HG03103 (cell line): ENCODE measurements around the gene HABP2.

ENCODE experiments used
- ATAC-seq: cut with Tn5 transposase; IDR thresholded peaks from one replicate; pipeline ENCODE4 v1.9.1; 2021; ENCODE audit warnings: low read depth; ENCODE audit not compliant: unreplicated experiment

The HABP2 gene

DNA sequence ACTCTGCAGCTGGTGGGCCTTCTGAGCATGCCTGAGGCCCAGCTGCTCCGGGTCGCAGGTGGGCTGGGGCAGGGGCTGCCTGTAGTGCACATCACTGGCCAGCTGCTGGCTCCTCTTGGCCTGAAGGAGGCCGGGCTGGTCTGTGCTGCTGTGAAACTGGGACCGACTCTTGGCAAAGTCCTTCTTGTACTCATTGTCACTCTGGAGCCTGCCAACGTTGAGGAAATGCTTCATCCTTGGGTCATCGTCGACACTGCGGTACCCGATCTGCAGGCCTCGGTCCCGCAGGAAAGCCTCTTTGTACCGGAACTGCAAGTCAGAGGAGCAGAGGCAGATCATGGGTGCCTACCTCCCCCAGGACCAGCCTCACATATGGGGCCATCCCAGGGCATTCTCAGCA, 37.7 kb downstream of the HABP2 start:
- ATAC-seq = no peak

DNA sequence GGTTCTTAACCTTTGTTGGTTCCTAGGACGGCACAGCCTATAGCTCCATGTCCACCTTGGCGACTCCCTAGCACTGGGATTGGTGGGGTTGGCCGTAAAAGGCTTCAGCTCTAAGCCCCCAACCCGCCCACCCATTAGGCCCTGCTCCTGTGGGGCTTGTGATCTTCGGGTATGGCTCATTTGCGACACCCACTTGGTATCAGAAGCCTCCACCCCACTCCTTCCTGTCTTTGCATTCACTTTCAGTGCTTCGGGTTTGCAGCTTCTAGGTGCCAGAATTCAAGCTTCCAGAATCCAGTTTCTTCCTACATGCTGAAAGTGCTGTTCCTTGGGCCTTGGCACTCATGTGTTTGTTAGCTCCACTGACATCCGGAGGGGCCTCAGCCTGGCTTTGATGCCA, 39.5 kb downstream of the HABP2 start:
- ATAC-seq = no peak

DNA sequence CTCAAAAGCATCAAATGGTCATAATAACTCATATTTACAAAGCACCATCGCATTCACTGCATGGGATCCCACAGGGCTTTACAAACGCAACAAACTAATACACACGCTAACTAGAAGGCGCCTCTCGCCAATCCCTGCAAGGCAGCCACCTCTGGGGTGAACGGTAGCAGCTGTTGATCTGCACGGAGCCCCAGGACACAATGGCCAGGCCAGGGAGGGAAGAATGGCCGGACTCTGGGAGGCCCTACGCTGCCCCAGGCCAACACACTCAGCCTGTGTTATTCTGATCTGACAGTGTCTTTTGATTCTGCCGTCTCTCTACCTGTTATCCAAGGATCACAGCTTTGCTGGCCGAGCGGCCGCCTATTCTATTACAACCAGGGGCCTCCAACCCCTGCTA, 41.8 kb downstream of the HABP2 start:
- ATAC-seq = no peak

DNA sequence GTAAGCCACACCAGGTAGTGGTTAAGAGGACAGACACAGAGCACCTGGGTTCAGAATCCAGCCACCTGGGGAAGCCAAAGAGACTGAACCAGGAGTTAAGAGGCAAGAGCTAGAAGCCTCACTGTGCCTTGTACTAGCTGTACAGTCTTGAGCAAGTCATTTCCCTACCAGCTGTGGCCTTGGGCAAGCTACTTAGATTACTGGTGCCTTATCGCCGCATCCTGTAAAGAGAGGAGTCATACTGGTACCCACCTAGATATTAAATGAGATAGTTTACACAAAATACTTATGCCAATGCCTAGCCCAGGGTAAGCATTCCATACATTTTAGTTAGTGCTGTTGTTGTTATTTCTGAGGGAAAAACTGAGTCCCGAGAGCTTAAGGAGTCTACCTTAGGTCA, 47.7 kb downstream of the HABP2 start:
- ATAC-seq = no peak

DNA sequence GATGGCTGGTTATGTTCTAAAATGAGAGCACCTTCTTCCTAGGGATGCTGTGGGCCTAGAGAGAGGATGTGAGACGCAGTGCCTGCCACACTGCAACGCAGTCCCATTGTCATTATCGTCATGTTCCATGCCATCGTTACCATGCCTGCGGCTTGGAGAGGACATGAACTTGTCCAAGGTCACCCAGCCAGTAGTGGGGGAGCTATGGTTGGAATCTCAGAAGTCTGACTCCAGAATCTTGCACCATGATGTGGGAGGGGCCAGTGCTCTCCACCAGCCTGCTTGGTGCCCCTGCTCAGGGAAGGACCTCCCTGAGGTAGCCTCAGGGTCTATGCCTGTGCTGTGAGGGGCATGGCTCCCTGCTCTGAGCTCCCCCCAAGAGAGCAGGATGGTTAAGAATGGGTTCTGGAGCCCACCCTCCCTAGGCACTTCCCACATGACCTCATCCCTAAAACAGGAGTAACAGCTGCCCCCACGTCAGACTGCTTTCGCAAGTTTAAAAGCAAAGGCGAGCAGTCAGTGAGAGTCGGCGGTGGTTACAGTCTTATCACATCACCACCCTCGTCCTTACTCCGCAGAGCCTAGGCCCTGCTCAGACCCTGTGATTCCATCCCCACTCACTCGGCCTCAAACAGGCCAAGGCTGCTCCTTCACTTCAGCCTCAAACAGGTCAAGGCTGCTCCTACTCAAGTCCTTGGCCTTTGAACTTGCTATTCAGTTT, 50.4 kb downstream of the HABP2 start:
- no peak for ATAC-seq

DNA sequence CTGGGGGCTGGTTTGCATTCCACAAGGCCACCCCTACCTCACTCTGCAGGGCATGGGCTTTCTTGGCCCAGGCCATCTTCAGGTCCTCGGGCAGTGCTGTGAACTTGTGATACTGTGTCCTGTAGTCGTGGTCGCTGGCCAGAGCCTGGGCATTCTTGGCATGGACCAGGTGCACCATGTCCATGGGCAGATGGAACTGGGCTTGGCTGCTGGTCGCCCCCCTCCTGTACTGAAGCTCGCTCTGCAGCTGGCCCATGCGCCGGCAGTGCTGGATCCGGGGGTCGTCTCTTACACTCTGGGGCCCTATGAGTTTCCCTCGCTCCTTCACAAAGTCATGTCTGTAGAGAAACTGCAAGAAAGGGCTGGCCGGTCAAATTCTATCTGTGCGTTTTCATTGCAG, 51.7 kb downstream of the HABP2 start:
- ATAC-seq = no peak

DNA sequence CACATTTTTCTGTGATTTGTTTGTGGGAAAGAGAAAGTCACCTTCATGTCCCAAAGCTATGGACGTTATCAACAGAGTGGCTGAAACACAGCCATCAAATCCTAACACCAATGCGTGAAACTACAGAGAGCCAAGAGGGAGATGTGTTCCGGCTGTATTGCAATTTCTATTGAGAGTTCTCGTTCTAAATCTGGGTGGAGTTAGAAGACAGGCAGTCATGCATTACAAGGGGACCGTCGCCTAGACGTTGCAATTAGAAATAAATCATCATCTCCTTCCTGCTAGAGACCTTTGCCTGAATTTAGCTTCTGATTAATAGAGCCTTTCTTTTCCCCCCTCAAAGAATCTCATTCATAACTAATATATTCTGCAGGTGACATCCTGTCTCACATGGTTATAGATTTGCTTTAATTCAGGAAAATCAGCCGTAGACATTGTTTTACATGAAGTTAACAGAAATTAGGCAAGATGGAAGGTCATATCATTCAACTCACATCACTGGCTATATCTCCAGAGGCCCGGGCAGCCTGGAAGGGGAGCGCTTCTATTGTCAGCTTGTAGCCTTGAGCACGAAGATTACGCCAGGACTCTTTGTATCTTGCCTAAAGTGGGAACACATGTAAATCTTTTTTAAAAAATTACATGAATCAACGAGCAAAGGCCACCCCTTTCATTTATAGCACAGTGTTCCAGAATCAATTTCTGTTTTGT, 52.6 kb downstream of the HABP2 start:
- no peak for ATAC-seq

DNA sequence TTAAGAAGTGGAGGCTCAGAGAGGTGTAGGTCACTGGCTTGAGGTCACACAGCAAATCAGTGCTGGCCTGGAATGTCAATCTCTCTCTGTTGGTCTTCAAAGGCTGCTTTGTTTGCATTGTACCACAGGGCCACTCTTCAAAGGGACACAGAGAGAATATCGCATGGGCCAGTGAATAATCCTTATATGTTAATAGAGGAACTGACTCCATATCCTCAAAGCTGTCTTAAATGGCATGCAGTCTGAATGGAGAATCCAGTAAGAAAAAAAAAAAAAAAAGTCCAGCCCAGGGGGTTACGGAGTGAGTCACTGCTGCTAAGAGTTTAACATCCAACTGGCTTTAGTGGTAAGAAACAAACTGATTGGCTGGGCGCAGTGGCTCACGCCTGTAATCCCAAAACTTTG, 56.9 kb downstream of the HABP2 start:
- no peak for ATAC-seq

DNA sequence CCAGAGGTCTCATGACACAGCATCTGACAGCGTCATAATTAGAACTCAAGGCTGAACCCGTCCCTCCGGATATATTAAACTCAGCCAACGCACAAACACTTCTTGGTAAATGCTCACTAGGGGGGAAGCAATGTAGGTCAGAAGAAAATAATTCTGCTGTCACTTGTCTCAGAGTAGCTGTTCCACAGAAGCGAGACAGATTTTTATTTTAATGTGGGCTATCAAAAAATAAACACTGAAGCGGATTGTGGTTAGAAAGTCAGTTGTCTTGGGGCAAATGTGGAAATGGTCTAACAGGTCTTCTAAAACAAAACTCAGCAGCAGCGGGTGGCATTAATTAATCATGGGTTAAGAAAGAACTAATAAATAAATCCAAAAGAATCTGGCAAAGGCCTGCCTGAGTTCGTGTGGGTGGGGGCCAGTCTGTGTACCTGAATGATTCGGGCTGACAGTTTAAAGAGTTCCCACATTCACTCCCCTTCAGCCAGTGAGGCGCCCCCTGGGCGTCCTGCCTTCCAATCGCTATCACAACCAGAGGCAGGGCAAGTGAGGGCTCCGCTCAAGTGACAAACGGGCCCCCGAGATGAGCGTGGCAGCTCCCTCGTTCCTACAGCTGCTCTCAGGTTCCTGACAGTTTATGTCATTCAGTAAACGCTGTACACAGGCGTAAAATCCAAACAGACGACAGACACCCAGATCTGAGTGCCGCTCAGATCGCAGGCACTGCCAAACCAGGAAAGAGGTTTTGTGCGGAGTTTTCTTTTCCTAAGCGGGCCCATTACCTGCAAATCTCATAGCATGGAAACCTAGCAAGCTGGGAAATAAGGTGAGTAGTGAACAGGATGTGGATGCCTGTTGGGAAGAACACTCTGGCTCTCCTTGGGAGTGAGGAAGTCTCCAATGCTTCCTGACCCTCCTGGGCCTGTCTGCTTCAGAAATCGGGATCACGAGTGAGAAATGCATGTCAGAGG, 58.1 kb downstream of the HABP2 start:
- no peak for ATAC-seq

DNA sequence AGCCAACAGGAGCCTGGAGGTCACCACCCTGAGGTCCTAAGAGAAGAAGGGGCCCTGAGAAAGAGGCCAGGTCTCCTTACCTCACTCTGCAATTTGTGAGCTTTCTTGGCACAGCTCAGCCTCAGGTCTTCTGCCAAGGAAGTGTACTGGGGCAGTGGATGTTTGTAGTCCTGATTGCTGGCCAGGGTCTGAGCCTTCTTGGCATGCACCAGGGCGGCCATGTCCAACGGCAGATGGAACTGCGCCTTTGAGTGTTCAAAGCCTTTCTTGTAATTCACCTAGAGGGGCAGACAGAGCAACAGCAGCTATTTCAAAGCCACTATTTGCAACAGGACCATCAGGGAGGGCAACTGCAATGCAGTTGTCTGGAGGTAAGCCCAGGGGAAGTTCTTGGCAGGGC, 59.3 kb downstream of the HABP2 start:
- no peak for ATAC-seq

DNA sequence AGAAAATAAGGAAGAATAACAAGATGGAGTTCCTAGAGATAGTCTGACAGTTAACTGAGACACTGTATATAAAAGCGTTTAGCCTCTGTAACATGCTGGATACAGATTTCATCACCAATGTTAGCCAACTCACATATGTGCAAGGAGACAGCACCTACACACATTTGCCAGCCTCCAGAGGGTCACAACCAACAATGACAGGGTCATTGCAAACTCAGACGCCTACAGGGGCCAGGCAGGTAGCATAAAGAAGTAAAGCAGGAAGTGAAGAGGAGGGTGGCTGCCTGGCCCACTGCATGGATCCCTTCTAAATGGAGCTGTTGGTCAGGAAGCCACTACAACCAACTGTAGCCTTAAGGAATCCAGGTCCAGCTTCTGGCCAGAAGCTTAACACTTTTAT, 60.6 kb downstream of the HABP2 start:
- no peak for ATAC-seq

DNA sequence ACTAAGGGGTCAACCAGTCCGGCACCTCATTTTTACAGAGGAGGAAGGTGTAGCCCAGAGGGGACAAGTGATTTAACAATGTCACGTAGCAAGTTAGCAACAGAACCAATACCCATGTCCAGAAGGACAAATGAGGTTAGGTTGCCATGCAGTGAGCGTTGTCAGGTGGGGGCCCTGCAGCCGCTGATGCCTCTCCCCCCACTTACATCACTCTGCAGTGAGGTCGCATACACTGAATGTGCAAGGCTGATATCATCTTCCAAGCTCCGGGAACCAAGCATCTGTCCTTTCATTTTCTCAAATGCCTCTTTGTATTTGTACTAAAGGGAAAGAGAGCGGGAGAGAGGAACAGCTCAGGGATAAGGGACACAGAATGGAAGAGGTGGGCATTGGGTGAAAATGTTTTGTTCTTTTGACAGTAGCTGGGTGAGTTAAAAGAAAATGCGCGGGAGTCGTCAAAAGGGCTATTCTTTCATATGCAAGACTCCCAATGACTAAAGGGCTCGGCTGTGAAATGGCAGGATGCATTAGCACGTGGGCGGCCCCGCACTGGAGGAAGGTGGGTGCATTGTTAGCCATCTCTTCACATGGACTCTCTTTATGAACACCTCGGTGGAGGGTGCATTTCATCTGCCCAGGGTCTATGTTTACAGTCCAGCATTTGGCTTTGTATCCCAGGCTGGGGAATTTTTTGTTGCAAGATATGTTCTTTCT, 61.3 kb downstream of the HABP2 start:
- ATAC-seq = no peak

DNA sequence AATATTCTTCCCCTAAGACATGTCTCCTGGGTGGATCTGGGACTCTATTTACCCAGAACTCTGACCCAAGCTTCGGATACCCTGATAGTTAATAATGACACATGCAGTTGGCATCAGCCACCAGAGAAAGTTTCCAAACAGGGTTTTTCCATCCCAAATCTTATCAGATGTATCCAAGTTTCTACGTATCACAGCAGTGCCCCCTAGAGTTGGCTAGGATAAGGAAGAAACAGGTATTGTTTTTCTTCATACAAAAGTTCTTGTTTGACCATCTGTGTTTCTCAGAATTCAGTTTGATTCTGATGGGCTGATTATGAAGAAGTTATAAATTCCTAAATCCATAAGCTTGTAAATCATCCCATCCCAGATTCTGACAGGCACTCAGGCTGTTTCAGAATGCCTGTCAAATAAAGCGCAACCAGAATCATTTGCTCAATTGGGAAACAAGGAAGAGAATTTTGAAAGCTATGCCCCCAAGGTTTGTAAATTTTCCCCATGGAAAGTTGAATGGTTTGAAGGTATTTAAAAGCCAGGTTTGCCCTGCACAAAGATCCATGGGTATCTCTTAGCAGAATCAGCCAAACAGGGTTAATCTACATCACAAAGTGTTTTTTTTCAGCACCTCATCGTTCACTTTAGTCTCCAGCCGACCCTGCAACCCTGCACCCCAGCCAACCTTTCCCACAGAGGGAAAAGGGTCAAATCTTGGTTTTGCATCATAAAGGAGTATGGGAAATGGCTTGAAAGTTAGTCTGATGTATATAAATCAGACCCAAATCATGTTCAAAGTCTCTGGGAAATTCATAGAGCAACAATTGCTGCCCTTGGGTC, 63.6 kb downstream of the HABP2 start:
- no peak for ATAC-seq

DNA sequence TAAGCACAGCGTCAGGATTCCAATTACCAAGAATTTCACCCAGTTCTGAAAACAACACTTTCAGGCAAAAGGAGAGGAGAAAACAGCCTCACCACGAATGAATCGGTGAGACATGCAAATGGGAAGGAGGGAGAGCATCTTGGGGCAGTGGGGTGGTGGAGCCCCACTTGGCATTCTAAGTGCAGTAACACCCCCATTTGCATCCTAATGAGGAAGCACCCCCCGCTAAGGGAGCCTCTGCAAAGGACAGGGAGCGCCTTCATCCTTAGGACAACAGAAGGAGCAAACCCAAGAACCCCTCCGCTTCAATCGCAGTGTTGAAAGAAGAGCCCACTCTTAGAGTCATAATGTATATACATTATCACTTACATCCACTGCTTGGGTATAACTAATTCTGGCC, 64.2 kb downstream of the HABP2 start:
- no peak for ATAC-seq

DNA sequence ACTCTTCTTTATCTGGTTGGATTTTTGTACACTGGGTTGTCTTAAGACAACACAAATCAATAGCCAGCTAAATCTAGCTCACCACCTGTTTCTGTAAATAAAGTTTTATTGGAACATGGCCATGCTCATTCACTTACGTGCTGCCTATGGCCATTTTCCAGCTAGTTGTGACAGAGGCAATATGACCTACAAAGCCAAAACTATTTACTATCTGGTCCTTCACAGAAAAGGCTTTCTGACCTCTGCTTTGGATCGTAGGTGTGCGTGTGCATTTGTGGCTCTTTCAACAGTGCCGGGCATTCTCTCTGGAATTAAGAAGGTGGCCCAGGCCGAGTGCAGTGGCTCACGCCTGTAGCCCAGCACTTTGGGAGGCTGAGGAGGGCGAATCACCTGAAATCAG, 65.5 kb downstream of the HABP2 start:
- ATAC-seq = no peak

DNA sequence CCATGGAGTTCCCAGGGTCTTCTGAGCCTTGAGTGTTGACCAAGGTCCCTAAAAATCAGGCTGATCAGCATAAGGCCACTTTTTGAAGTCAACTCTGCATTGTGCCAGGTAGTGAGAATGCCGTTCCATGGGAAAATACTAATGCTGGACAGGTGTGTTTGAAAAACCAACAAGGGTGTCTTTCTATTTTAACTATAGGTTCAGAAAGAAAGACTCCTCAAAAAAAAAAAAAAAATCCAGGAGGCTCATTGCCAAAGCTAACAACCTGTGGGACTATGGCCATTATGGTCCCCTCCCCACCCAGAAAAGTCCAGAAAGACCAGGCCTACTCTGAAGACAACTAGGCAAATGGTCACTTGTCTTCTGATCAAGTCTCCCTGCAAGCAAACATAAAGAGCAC, 66.5 kb downstream of the HABP2 start:
- no peak for ATAC-seq

DNA sequence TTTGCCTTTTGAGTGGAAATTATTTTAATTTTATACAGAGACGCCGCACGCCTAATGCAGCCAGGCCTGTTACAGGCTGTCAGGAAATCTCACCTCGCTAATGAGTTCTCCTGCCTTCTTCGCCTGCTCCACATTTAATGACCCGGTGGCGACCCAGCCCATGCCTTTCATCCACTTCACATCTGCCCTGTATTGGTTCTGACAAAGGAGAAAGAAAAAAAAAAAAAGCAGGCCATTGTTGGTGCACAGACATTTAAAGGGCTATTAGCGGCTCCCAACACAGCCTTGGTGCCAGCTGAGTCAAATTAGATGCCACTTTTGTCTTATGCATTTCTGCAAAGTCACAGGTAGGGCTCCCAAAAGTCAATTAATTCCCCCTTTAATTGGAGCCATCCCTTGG, 67.7 kb downstream of the HABP2 start:
- no peak for ATAC-seq

DNA sequence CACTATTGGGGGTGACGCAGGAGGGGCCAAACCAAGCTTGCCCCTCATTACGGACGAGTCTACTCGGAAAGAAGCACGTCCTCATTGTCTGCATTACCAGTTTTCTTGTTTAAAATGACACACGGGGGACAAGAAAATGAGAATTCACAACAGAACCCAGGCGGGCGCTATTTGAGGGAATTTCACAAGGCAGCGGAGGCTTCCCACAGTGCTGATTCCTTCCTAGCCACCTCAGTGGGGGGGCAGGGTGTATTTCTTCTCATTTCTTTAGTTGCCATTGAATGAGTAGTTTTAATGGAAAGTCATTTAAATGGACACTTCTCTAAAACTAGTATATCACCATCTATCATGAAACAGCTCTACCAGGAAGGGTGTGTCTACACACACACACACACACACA, 68.1 kb downstream of the HABP2 start:
- no peak for ATAC-seq

DNA sequence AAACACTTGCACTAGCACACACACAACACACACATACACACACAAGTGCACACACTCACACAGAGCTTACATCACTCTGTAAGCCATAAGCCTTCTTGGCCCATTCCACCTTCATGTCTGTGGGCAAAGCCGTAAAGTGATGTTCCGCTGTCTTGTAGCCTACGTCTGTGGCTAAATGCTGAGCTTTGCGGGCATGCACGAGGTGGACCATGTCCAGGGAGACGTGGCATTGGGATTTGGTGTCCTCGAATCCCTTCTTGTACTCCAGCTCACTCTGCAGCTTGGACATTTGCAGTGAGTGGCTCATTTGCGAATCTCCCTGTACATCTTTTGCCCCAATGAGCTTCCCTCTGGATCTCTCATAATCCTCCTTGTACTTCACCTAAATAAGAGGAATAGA, 68.9 kb downstream of the HABP2 start:
- ATAC-seq = no peak

DNA sequence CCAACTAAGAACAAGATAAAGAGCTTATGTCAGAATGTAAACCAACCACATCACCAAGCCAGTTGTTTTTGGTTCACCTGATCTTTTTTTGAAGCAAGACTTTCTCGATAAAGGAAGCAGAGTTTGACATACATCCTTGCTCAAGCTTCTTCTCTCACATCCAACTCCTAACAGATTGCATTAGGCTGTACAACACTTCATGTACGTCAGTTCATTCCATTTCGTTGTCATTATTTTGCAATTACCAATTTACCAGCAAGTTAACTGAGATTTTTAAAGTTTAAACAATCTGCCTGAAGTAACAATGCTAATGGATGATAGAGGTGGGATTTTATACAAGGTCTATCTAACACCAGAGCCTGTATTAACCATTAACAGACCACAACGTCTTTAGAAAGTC, 70.0 kb downstream of the HABP2 start:
- ATAC-seq = no peak
